ENCODE results near the gene IFI27L2. TPM values are rescaled to one million over a fixed set of nuclear protein-coding genes. Genes with fewer than 3 reads are reported as not detected.

The IFI27L2 gene
- total and polyA plus RNA-seq, 12 donors, result 51.3 to 499 (median 120) TPM

DNA sequence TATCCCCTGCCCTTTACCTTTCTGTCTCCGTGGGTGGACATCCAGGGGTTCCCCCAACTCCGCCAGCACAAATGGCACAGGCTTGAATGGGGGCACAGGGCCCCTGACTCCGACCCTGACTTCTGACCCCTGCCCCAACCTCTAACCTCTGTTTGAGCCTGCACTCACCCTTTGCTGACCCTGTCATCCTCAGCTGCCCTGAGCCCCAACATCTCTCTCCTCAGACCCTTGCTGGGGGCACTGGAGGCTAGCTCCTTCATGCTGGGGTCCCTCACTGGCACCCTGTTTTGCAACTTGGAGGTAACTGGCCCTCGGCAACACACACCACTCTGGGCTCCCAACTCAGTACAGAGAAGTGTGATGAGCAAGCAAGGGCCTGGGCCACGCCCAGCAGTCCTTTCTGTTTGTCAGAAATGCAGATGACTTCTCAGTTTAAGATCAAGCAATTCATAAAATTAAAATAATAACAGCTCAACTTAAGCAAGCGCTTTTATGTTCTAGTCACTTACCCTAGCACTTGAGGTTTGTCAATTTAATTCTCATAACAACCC is 16.8 kb downstream of the IFI27L2 start:
- TF ChIP-seq, protein P1, sequence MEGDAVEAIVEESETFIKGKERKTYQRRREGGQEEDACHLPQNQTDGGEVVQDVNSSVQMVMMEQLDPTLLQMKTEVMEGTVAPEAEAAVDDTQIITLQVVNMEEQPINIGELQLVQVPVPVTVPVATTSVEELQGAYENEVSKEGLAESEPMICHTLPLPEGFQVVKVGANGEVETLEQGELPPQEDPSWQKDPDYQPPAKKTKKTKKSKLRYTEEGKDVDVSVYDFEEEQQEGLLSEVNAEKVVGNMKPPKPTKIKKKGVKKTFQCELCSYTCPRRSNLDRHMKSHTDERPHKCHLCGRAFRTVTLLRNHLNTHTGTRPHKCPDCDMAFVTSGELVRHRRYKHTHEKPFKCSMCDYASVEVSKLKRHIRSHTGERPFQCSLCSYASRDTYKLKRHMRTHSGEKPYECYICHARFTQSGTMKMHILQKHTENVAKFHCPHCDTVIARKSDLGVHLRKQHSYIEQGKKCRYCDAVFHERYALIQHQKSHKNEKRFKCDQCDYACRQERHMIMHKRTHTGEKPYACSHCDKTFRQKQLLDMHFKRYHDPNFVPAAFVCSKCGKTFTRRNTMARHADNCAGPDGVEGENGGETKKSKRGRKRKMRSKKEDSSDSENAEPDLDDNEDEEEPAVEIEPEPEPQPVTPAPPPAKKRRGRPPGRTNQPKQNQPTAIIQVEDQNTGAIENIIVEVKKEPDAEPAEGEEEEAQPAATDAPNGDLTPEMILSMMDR (IDR thresholded peaks at IDR 0.05), result no peak
- no peak for TF ChIP-seq POLR2A (IDR thresholded peaks at IDR 0.05)
- Histone ChIP-seq H3K36me3 (replicated peaks in 1 of 2) (no peaks in the 10 kb centered on the region), H3K4me1 (replicated peaks in 1 of 2) (peaks cover 53% of the 10 kb centered on the region in 2 donors), H3K27ac (peak overlapping the region in 4 of 5 donors; percentile 58 to 96 (median 72)), H3K27me3 (no peaks in the 10 kb centered on the region), H3K9me3 (replicated peaks in 1 of 3) (no peaks in the 10 kb centered on the region), H3K4me3 (peak overlapping the region in 1 of 4 donors; percentile 50)
- DNase-seq, result peak in 3 of 7 donors; percentile 14 to 54 (median 20)
- intact Hi-C loops (cut with DNase I), result no loop called here
- WGBS, 4 donors, result 74 to 81% (median 79%) methylated on average over 6 of the region's 6 CpGs

DNA sequence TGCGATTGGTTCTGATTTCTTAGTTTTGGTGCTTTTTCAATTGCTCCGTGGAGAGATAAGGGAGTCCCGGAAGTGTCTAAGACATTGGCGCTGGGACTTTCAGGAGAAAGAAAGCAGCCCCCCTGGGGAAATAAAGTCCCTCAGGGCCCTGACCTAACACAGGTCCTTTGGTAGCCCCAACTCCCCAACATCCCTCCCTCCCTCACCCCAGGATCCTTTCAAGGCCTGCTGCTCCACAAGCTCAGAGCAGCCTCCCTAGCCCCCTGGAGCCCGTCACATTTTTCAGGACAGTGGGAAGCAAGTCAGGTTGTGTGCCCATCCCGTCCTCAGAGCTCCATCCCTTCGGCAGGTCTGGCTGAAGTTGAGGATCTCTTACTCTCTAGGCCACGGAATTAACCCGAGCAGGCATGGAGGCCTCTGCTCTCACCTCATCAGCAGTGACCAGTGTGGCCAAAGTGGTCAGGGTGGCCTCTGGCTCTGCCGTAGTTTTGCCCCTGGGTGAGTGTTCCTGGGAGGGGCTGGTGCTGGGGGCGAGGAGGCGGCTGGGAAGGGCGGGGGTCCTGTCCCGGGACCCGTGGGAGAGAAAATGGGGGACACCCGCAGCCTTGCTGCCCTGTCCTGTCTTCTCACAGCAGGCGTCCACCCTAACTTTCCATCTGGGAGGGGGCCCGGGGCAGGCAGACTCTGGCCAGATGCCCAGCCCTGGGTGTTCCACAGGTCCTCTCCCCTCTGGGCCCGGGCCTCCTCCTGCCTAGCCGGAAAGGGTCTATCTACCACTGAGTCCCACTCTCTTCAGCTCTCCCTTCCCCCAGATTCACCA is 17.9 kb downstream of the IFI27L2 start:
- Histone ChIP-seq H3K27ac (peak overlapping the region in 4 of 5 donors; percentile 63 to 97 (median 96)), H3K4me1 (replicated peaks in 1 of 2) (peaks cover 53% of the 10 kb centered on the region in 2 donors), H3K36me3 (replicated peaks in 1 of 2) (no peaks in the 10 kb centered on the region), H3K9me3 (replicated peaks in 1 of 3) (no peaks in the 10 kb centered on the region), H3K4me3 (peak overlapping the region in 1 of 4 donors; percentile 50), H3K27me3 (no peaks in the 10 kb centered on the region)
- intact Hi-C loops (cut with DNase I), result no loop called here
- 69 to 80% (median 76%) methylated on average over 13 to 20 of the region's 20 CpGs for WGBS, 4 donors
- TF ChIP-seq POLR2A (IDR thresholded peaks at IDR 0.05), result no peak
- TF ChIP-seq, protein P1 (IDR thresholded peaks at IDR 0.05), result no peak
- peak in 1 of 7 donors; percentile 55 for DNase-seq

DNA sequence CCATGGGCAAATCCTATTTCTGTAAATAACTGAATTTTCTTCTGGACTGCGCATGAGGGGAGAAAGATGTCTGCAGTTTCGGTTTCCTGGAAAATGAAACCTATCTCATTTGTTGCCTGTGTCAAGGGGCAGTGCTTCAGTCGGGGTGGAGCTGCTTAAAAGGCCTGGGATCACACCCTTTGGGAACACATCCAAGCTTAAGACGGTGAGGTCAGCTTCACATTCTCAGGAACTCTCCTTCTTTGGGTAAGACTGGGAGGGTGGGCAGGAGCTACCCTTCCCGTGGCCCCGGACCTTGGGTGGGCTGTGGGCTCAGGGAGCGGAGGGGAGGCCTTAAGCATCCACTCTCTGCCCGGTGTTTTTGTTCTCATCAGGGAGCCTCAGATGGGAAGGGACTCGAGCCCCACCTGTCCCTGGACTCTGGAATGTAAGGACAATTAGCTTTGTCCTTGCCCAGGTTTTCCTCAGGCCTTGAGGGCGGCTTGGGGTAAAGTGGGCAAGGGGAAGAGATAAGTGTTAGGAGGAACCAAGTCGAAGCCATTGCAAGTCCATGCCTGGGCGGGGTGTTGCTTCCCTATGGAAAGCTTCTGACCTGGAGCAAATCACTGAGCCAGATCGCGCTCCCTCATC is 18.7 kb downstream of the IFI27L2 start, which contains the start of gene IFI27:
Gene IFI27 (plus strand): TSS at position 185 of the 630 bp plus-strand sequence.
- WGBS, 4 donors, result 43 to 55% (median 46%) methylated on average over 9 to 14 of the region's 14 CpGs
- no peaks in the 10 kb centered on the region for H3K36me3 ChIP-seq (replicated peaks in 1 of 2)
- no peaks in the 10 kb centered on the region for H3K9me3 ChIP-seq (replicated peaks in 1 of 3)
- peak within 1 kb of the TSS in 1 of 4 donors; percentile 50 for H3K4me3 ChIP-seq
- no peaks in the 10 kb centered on the region for H3K27me3 ChIP-seq
- intact Hi-C loops (cut with DNase I), result no loop called here
- H3K4me1 ChIP-seq (replicated peaks in 1 of 2), result peaks cover 52 to 53% of the 10 kb centered on the region in 2 donors
- peak; percentile 70 to 92 for TF ChIP-seq POLR2A (IDR thresholded peaks at IDR 0.05)
- TF ChIP-seq, protein P1 (IDR thresholded peaks at IDR 0.05), result no peak
- DNase-seq, result peak; percentile 67 to 93 (median 90)
- H3K27ac ChIP-seq, result peak within 1 kb of the TSS; percentile 63 to 97 (median 95)

DNA sequence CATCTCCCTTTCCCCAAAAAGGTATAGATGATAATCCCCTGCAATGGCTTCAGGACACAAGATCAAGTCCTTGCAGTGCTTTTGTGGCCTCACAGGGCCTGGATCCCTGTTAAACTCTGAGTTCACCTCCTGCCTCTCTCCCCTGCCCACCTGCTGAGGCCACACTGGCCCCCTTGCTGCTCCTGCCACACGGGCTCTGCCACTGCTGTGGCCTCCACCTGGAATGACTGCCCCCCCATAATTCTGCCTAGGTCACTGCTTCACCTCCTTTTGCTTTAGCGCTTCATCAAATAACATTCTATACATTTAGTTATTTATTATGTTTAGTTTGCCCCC is 19.5 kb downstream of the IFI27L2 start:
- Histone ChIP-seq H3K4me3 (peak overlapping the region in 1 of 4 donors; percentile 50), H3K27me3 (no peaks in the 10 kb centered on the region), H3K27ac (peak overlapping the region; percentile 63 to 97 (median 95)), H3K36me3 (replicated peaks in 1 of 2) (no peaks in the 10 kb centered on the region), H3K4me1 (replicated peaks in 1 of 2) (peaks cover 44 to 46% of the 10 kb centered on the region in 2 donors), H3K9me3 (replicated peaks in 1 of 3) (no peaks in the 10 kb centered on the region)
- peak in 2 of 7 donors; percentile 15 to 48 for DNase-seq
- 68 to 84% (median 81%) methylated on average over 2 of the region's 2 CpGs for WGBS, 4 donors
- intact Hi-C loops (cut with DNase I), result no loop called here
- TF ChIP-seq POLR2A (IDR thresholded peaks at IDR 0.05), result no peak
- TF ChIP-seq, protein P1 (IDR thresholded peaks at IDR 0.05), result no peak

Data from adrenal gland (tissue), 12 donors.